ENCODE data around the gene OTOS.

- no peak for TF ChIP-seq CTCF (IDR thresholded peaks at IDR 0.05; ENCODE audit: low read depth, low read length, poor library complexity, severe bottlenecking)
- TF ChIP-seq EZH2phosphoT487 (IDR thresholded peaks at IDR 0.05; ENCODE audit: borderline replicate concordance, low read length), result no peak
Measured at GRCh38 chr2:240107477-240107796, 33.0 kb downstream of the OTOS start.
